Activated naive CD4-positive, alpha-beta T cell treated with anti-CD3 and anti-CD28 coated beads, Interleukin-2, amount 10 ng/mL, durations not matched to agents 7 days and 5 days (primary cell): ENCODE results near the gene RALGAPA1.
A peak's percentile ranks its signal among the peaks of the same experiment; 100 is the strongest.

Experiments used
- CTCF ChIA-PET: fragments of 350-600 bp; sonication (Branson Sonifier 250); formaldehyde crosslinking; loops from one replicate; lab custom pipeline; 2021; ENCODE audit warnings: antibody characterized with exemption; lab: Charles Lee
- DNase-seq: peaks from one replicate; pipeline ENCODE4 v3.0.0-alpha.2; 2020
- H3K27ac Mint-ChIP-seq: one replicate; pipeline ENCODE4 v1.8.0; 2021; ENCODE audit warnings: mild to moderate bottlenecking, moderate library complexity, mixed read lengths
- H3K27me3 Mint-ChIP-seq: one replicate; pipeline ENCODE4 v1.8.0; 2021; ENCODE audit warnings: mild to moderate bottlenecking, mixed read lengths
- H3K36me3 Mint-ChIP-seq: one replicate; pipeline ENCODE4 v1.8.0; 2021; ENCODE audit warnings: mixed read lengths
- H3K4me1 Mint-ChIP-seq: one replicate; pipeline ENCODE4 v1.8.0; 2021; ENCODE audit warnings: mixed read lengths
- H3K4me3 Mint-ChIP-seq: one replicate; pipeline ENCODE4 v1.8.0; 2021; ENCODE audit warnings: mild to moderate bottlenecking, moderate library complexity, mixed read lengths
- H3K9me3 Mint-ChIP-seq: one replicate; pipeline ENCODE4 v1.8.0; 2021; ENCODE audit warnings: mixed read lengths

RALGAPA1 gene

DNA sequence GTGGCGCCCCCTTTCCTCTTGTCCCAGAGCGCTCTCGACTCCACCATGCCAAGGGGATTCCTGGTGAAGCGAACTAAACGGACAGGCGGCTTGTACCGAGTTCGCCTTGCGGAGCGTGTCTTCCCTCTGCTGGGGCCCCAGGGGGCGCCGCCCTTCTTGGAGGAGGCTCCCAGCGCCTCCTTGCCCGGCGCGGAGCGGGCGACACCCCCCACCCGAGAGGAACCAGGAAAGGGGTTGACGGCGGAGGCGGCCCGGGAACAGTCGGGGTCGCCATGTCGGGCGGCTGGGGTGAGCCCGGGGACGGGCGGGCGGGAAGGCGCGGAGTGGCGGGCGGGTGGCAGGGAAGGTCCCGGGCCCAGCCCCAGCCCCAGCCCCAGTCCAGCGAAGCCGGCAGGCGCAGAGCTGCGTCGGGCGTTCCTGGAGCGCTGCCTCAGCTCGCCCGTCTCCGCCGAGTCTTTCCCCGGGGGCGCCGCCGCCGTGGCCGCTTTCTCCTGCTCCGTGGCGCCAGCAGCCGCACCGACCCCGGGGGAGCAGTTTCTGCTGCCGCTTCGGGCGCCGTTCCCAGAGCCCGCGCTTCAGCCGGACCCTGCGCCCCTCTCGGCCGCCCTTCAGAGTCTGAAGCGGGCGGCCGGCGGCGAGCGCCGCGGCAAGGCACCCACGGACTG, 274.8 kb downstream of the RALGAPA1 start:
- Mint-ChIP-seq H3K36me3 (no peaks in the 10 kb centered on the region), H3K27ac (no peak overlapping the region), H3K4me1 (peaks cover 16% of the 10 kb centered on the region), H3K9me3 (no peaks in the 10 kb centered on the region), H3K4me3 (peak overlapping the region; percentile 64), H3K27me3 (peaks cover 61% of the 10 kb centered on the region)
- no peak for DNase-seq
- CTCF ChIA-PET = interaction anchor here (0.8 kb wide), 1 partner anchor 96 kb away, joined by 3 read pairs; no protein-coding TSS in a partner anchor

- Mint-ChIP-seq H3K27ac (no peak within 1 kb of the TSS), H3K9me3 (no peaks in the 10 kb centered on the region), H3K36me3 (no peaks in the 10 kb centered on the region), H3K4me3 (peak within 1 kb of the TSS; percentile 69), H3K4me1 (peaks cover 16% of the 10 kb centered on the region), H3K27me3 (peaks cover 62% of the 10 kb centered on the region)
- DNase-seq = peak; percentile 79
- CTCF ChIA-PET = no interaction called here
These were observed 275.5 kb downstream of the RALGAPA1 start, which contains the start of gene INSM2 for GRCh38 chr14:35533357-35534207. TSS of gene INSM2 (plus strand) at chr14:35534164. CDS start at chr14:35534253, 89 bp downstream.

DNA sequence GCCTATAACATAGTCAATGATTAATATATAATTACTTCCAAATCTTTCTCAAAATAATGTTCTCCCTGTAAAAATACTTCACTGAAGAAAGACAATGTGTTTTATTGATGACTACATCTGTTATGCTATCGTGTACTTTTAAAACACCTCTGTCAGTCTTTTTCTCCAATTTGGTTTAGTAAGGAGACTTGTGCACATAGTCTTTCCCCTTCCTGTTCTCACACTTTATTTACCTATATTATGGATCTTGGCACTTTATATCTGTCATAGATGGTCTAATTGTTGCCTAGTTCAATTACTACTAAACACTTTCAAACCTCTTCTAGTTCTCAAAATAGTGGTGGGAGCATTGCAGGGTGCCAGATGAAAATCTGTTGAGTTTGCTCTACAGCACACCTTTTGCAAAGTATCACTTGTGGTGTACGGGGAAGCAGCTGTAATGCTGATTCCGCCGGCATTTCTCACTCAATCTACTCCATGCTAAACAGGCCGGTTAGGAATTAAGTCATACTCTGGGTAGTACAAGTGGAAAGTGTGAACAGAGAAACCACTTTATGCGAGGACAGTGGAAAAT, 276.2 kb downstream of the RALGAPA1 start:
- Mint-ChIP-seq H3K27ac (no peak overlapping the region), H3K27me3 (peaks cover 67% of the 10 kb centered on the region), H3K4me1 (peaks cover 16% of the 10 kb centered on the region), H3K4me3 (peak overlapping the region; percentile 56), H3K36me3 (no peaks in the 10 kb centered on the region), H3K9me3 (no peaks in the 10 kb centered on the region)
- CTCF ChIA-PET = no interaction called here
- no peak for DNase-seq

GRCh38 chr14:35531960-35532747, 276.9 kb downstream of the RALGAPA1 start:
- Mint-ChIP-seq H3K9me3 (no peaks in the 10 kb centered on the region), H3K27me3 (peaks cover 73% of the 10 kb centered on the region), H3K4me3 (no peak overlapping the region), H3K4me1 (peaks cover 16% of the 10 kb centered on the region), H3K36me3 (no peaks in the 10 kb centered on the region), H3K27ac (no peak overlapping the region)
- no peak for DNase-seq
- CTCF ChIA-PET = interaction anchor here (0.7 kb wide), 1 partner anchor 712 kb away, joined by 3 read pairs; no protein-coding TSS in a partner anchor

- Mint-ChIP-seq H3K36me3 (no peaks in the 10 kb centered on the region), H3K27me3 (peaks cover 44% of the 10 kb centered on the region), H3K9me3 (no peaks in the 10 kb centered on the region), H3K27ac (no peak overlapping the region), H3K4me3 (no peak overlapping the region), H3K4me1 (no peaks in the 10 kb centered on the region)
- CTCF ChIA-PET = no interaction called here
- no peak for DNase-seq
These were observed 282.1 kb downstream of the RALGAPA1 start for GRCh38 chr14:35526962-35527361.

GRCh38 chr14:35525695-35526094, 283.4 kb downstream of the RALGAPA1 start:
- CTCF ChIA-PET = interaction anchor here (1.2 kb wide), 1 partner anchor 19 kb away, joined by 3 read pairs; no protein-coding TSS in a partner anchor
- Mint-ChIP-seq H3K4me1 (no peaks in the 10 kb centered on the region), H3K4me3 (no peak overlapping the region), H3K27ac (no peak overlapping the region), H3K9me3 (no peaks in the 10 kb centered on the region), H3K27me3 (peaks cover 41% of the 10 kb centered on the region), H3K36me3 (no peaks in the 10 kb centered on the region)
- no peak for DNase-seq

DNA sequence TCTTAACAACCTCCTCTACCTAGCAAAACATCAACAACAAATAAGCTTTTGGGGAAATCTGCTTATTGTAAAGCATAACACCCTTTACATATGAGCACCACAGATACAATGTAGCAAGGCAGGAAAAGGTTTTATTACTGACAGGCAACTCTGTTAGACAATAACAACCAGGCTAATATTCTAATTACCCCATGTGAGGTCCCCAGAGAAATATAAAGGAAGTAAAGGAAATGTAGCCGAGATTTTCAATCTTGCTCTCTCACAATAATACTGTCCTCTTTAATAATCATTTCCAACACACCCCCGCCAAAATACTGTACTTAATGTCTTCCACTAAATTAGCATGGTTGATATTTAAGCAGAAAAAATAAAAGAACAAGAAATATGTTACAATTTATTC, 289.1 kb downstream of the RALGAPA1 start:
- no peak for DNase-seq
- no peak overlapping the region for H3K4me3 Mint-ChIP-seq
- H3K27me3 Mint-ChIP-seq = peaks cover 18% of the 10 kb centered on the region
- no peak overlapping the region for H3K27ac Mint-ChIP-seq
- CTCF ChIA-PET = no interaction called here
- no peaks in the 10 kb centered on the region for H3K36me3 Mint-ChIP-seq
- no peaks in the 10 kb centered on the region for H3K9me3 Mint-ChIP-seq
- no peaks in the 10 kb centered on the region for H3K4me1 Mint-ChIP-seq

DNA sequence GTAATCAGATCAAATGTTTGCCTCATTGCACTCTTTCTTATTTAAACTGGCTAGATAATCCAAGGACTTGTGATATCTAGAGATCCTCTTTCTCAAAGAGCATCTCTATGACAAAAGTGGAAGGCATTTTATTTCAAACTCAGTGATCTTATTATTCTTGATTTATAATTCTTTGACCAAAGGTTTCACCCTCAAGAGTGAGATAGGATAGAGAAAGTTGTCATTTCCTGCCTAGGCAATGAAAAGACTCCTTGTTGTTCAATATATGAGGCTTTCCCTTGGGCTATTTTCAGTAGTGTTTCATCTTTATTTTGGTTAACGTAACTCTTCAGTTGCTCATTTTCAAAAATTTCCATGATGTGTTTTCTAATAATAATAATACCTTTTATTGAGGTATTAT, 293.2 kb downstream of the RALGAPA1 start:
- CTCF ChIA-PET = no interaction called here
- no peak overlapping the region for H3K27ac Mint-ChIP-seq
- no peaks in the 10 kb centered on the region for H3K36me3 Mint-ChIP-seq
- H3K4me1 Mint-ChIP-seq = no peaks in the 10 kb centered on the region
- no peaks in the 10 kb centered on the region for H3K9me3 Mint-ChIP-seq
- DNase-seq = no peak
- peaks cover 9% of the 10 kb centered on the region for H3K27me3 Mint-ChIP-seq
- H3K4me3 Mint-ChIP-seq = no peak overlapping the region

DNA sequence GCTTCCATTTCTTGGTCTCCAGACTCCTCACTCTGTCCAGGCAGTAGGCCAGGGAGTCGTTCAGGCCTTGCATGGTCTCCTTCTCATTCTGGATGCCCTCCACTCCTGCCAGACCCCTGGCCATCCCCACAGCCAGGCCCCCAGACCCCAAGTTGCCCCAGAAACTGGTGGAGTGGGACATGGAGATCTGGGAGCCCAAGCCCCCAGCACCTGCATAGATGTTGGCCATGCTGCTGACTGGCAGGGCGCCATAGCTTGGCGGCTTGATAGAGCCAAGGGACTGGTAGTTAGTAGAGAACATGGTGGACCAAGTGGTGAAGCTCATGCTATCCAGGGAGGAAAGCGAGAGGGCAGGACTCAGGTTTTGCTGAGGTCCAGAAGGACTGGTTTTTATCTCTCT, 296.3 kb downstream of the RALGAPA1 start:
- CTCF ChIA-PET = no interaction called here
- H3K36me3 Mint-ChIP-seq = no peaks in the 10 kb centered on the region
- H3K4me3 Mint-ChIP-seq = no peak overlapping the region
- H3K4me1 Mint-ChIP-seq = no peaks in the 10 kb centered on the region
- DNase-seq = no peak
- no peaks in the 10 kb centered on the region for H3K9me3 Mint-ChIP-seq
- peaks cover 10% of the 10 kb centered on the region for H3K27me3 Mint-ChIP-seq
- H3K27ac Mint-ChIP-seq = no peak overlapping the region

DNA sequence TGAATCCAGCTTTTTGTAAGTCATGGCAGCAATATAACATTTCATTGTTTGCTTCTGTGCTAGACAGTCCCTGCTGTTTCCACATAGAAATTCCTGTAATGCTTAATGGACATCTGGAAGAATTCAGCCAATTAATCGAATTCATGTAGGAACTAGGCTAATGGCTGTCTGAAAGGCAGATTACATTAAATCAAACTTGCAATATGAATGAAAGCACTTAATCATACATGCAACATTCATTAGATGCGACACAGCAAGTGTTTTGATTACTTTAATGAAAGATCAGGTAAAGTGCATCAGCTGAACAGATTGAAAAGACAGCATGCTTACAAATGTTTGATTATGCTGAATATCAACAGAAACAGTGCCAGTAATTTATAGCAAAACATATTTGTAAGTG, 299.2 kb downstream of the RALGAPA1 start:
- Mint-ChIP-seq H3K27ac (no peak overlapping the region), H3K4me3 (no peak overlapping the region), H3K9me3 (no peaks in the 10 kb centered on the region), H3K36me3 (no peaks in the 10 kb centered on the region), H3K4me1 (no peaks in the 10 kb centered on the region), H3K27me3 (peaks cover 10% of the 10 kb centered on the region)
- CTCF ChIA-PET = no interaction called here
- no peak for DNase-seq

- peaks cover 22% of the 10 kb centered on the region for H3K27me3 Mint-ChIP-seq
- DNase-seq = no peak
- H3K27ac Mint-ChIP-seq = no peak overlapping the region
- H3K4me3 Mint-ChIP-seq = no peak overlapping the region
- H3K9me3 Mint-ChIP-seq = no peaks in the 10 kb centered on the region
- CTCF ChIA-PET = interaction anchor here (0.5 kb wide), 1 partner anchor 279 kb away, joined by 3 read pairs; no protein-coding TSS in a partner anchor
- no peaks in the 10 kb centered on the region for H3K36me3 Mint-ChIP-seq
- no peaks in the 10 kb centered on the region for H3K4me1 Mint-ChIP-seq
These were observed 302.2 kb downstream of the RALGAPA1 start for GRCh38 chr14:35506927-35507326.

GRCh38 chr14:35506461-35506860, 302.6 kb downstream of the RALGAPA1 start:
- CTCF ChIA-PET = no interaction called here
- Mint-ChIP-seq H3K36me3 (no peaks in the 10 kb centered on the region), H3K27ac (no peak overlapping the region), H3K27me3 (peaks cover 27% of the 10 kb centered on the region), H3K4me3 (no peak overlapping the region), H3K4me1 (no peaks in the 10 kb centered on the region), H3K9me3 (no peaks in the 10 kb centered on the region)
- DNase-seq = no peak

DNA sequence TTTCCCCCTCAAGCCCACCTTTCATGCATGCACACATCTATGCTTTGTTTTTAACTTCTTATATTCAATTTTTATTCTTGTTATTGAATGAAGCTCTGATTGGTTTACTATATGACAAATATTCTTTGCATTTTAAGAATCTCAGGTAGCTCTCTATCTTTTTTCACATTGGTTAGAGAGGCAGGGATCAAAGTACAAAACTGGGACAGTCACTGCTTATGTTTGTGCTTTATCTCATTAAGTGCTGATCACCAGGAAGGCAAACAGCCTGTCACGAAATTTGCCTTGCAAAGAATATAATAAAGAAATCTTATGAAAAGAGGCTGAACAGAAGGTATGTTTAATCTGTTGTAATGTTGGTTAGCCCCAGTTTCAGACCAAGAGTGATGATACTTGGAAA, 304.8 kb downstream of the RALGAPA1 start:
- CTCF ChIA-PET = no interaction called here
- no peaks in the 10 kb centered on the region for H3K36me3 Mint-ChIP-seq
- H3K27me3 Mint-ChIP-seq = peaks cover 31% of the 10 kb centered on the region
- no peaks in the 10 kb centered on the region for H3K9me3 Mint-ChIP-seq
- no peak overlapping the region for H3K27ac Mint-ChIP-seq
- H3K4me3 Mint-ChIP-seq = no peak overlapping the region
- no peak for DNase-seq
- H3K4me1 Mint-ChIP-seq = no peaks in the 10 kb centered on the region

DNA sequence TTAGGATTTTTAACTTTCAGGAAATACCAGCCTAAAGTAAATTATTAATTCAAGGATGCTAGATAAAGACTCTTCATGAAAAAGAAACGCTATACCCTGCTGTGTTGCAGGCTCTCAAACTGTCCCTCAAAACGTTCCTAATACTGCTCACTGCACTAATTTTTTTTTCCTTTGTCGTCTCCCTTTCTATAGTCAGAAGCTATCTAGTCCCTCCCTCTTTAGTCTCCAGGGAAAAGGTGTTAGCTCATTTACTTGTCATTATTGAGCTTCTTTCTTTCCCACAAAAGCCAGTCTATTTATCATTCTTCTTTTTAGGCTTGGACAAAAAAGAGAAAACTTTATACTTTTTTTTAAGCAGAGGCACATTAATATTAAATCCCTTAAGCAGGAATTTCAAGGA, 305.4 kb downstream of the RALGAPA1 start:
- H3K27ac Mint-ChIP-seq = no peak overlapping the region

More for the DNA sequence above, 305.4 kb downstream of the RALGAPA1 start:
- DNase-seq = no peak
- no peaks in the 10 kb centered on the region for H3K36me3 Mint-ChIP-seq
- CTCF ChIA-PET = no interaction called here
- H3K27me3 Mint-ChIP-seq = peaks cover 31% of the 10 kb centered on the region
- H3K4me3 Mint-ChIP-seq = no peak overlapping the region
- H3K9me3 Mint-ChIP-seq = no peaks in the 10 kb centered on the region
- no peaks in the 10 kb centered on the region for H3K4me1 Mint-ChIP-seq
